ENCODE results near the gene LACRT. TPM values are rescaled to one million over a fixed set of nuclear protein-coding genes. Genes with fewer than 3 reads are reported as not detected.

The LACRT gene
- total RNA-seq, 2 donors from 2014 or later = not detected

DNA sequence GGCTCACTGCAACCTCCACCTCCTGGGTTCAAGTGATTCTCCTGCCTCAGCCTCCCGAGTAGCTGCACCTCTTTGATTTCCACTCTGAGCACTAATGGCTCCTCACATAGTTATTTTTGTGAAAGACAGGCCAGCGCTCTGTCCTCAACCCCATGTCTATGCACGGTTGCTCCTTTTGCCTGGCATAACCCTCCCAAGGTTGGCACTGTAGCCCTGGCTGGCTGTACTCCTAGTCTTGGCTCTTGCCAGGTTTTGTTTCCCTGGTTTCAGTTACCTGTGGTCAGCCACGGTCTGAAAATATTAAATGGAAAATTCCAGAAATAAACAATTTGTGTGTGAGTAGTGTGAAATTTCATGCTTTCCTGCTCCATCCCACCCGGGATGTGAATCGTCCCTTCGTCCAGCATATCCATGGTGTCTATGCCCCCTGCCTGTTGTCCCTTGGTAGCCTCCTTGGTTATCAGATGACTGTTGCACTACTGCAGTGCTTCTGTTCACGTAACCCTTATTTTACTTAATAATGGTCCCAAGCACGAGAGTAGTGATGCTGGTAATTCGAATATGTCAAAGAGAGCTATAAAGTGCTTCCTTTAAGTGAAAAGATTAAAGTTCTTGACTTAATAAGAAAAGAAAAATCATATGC is 25.7 kb upstream of the LACRT start:
- no peaks in the 10 kb centered on the region for H3K4me1 ChIP-seq (ENCODE audit: control insufficient read depth in 1 of 2, low read depth in 2 of 2)

GRCh38 chr12:54658306-54659264 is 23.9 kb upstream of the LACRT start:
- ATAC-seq (ENCODE audit: insufficient number of reproducible peaks, low FRiP score, low read depth) (no peak), DNase-seq (ENCODE audit: low spot score) (no peak)
- Histone ChIP-seq H3K9me3 (no peaks in the 10 kb centered on the region), H3K27me3 (replicated peaks; ENCODE audit: insufficient read depth) (no peaks in the 10 kb centered on the region), H3K27ac (no peak overlapping the region), H3K4me1 (ENCODE audit: control insufficient read depth in 1 of 2, low read depth in 2 of 2) (no peaks in the 10 kb centered on the region), H3K4me3 (no peak overlapping the region), H3K36me3 (no peaks in the 10 kb centered on the region)
- TF ChIP-seq, protein P1, sequence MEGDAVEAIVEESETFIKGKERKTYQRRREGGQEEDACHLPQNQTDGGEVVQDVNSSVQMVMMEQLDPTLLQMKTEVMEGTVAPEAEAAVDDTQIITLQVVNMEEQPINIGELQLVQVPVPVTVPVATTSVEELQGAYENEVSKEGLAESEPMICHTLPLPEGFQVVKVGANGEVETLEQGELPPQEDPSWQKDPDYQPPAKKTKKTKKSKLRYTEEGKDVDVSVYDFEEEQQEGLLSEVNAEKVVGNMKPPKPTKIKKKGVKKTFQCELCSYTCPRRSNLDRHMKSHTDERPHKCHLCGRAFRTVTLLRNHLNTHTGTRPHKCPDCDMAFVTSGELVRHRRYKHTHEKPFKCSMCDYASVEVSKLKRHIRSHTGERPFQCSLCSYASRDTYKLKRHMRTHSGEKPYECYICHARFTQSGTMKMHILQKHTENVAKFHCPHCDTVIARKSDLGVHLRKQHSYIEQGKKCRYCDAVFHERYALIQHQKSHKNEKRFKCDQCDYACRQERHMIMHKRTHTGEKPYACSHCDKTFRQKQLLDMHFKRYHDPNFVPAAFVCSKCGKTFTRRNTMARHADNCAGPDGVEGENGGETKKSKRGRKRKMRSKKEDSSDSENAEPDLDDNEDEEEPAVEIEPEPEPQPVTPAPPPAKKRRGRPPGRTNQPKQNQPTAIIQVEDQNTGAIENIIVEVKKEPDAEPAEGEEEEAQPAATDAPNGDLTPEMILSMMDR (IDR thresholded peaks at IDR 0.05) = no peak

More for the DNA sequence above, 25.7 kb upstream of the LACRT start:
- DNase-seq (ENCODE audit: low spot score) (no peak), ATAC-seq (ENCODE audit: insufficient number of reproducible peaks, low FRiP score, low read depth) (no peak)
- no peaks in the 10 kb centered on the region for H3K9me3 ChIP-seq
- TF ChIP-seq, protein P1 (IDR thresholded peaks at IDR 0.05) = no peak
- H3K36me3 ChIP-seq = no peaks in the 10 kb centered on the region
- H3K4me3 ChIP-seq = no peak overlapping the region
- no peaks in the 10 kb centered on the region for H3K27me3 ChIP-seq (replicated peaks; ENCODE audit: insufficient read depth)
- no peak overlapping the region for H3K27ac ChIP-seq

DNA sequence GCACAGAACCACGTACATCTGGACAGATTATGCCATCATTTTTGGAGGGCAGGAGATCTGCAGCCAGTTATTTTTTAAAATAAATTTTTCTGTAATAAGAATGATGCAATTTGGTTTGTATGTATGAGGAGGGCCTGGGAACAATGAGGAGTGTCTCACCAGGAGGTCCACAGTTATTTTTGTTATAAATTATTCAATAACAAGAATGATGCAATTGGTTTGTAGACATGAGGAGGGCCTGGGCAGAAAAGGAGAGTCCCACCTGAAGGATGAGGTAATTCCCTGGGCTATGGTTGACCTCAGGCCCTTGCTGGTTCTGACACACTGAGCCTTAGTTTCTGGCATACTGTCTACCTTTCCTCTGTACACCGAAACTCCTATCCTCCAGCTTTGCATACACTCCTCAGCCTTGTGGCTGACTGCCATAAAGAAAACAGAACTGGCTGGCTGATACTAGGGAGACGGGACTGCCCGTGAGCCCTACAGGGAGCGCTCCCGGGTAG is 22.5 kb upstream of the LACRT start:
- no peaks in the 10 kb centered on the region for H3K27me3 ChIP-seq (replicated peaks; ENCODE audit: insufficient read depth)
- H3K36me3 ChIP-seq = no peaks in the 10 kb centered on the region
- ATAC-seq (ENCODE audit: insufficient number of reproducible peaks, low FRiP score, low read depth) = no peak
- no peak overlapping the region for H3K27ac ChIP-seq
- no peaks in the 10 kb centered on the region for H3K9me3 ChIP-seq
- H3K4me3 ChIP-seq = no peak overlapping the region
- no peak for DNase-seq (ENCODE audit: low spot score)
- TF ChIP-seq, protein P1 (IDR thresholded peaks at IDR 0.05) = no peak
- no peaks in the 10 kb centered on the region for H3K4me1 ChIP-seq (ENCODE audit: control insufficient read depth in 1 of 2, low read depth in 2 of 2)

DNA sequence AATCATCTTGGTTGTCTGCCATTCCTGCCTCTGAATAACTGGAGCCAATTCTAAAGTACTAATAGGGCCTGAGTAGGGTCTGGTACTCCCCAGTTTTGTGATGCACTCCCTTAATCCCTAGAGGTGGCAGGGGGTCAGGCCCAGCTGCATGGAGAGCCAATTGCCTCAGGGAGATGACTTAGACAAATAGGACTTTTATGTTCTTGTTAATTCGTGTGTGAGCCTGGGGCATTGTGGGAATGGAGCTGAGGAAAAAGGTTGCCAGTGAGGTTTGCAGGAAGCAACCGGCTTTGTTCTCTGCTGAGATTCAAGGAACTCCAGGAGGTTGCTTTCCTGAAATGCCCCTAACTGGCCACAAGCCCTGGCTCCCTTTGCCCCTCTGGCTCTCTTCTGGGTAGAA is 20.2 kb upstream of the LACRT start:
- DNase-seq (ENCODE audit: low spot score) = no peak
- Histone ChIP-seq H3K27me3 (replicated peaks; ENCODE audit: insufficient read depth) (no peaks in the 10 kb centered on the region), H3K9me3 (no peaks in the 10 kb centered on the region), H3K27ac (no peak overlapping the region), H3K4me1 (ENCODE audit: control insufficient read depth in 1 of 2, low read depth in 2 of 2) (no peaks in the 10 kb centered on the region), H3K4me3 (no peak overlapping the region), H3K36me3 (no peaks in the 10 kb centered on the region)
- TF ChIP-seq, protein P1 (IDR thresholded peaks at IDR 0.05) = no peak
- ATAC-seq (ENCODE audit: insufficient number of reproducible peaks, low FRiP score, low read depth) = no peak

DNA sequence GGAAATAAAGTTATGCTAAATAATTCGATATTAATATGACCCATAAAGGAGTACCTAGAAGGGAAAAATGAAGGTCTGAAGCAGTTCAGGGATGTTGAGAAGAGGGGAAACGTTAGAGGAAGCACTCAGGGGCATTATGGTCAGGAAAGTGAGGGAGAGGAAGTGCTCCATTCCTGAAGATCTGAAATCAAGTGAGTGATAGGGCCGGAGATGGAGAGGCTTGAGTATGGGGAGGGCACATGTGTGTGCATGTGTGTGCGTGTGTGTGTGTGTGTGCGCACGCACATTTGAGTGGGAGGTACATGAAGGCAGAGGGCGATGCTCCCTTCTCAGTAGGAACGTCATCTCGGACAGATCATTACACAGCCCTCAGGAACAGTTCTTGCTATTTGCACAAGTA is 18.3 kb upstream of the LACRT start:
- Histone ChIP-seq H3K4me1 (ENCODE audit: control insufficient read depth in 1 of 2, low read depth in 2 of 2) (no peaks in the 10 kb centered on the region), H3K4me3 (no peak overlapping the region), H3K27ac (no peak overlapping the region), H3K36me3 (no peaks in the 10 kb centered on the region), H3K9me3 (no peaks in the 10 kb centered on the region), H3K27me3 (replicated peaks; ENCODE audit: insufficient read depth) (no peaks in the 10 kb centered on the region)
- no peak for DNase-seq (ENCODE audit: low spot score)
- TF ChIP-seq, protein P1 (IDR thresholded peaks at IDR 0.05) = no peak
- ATAC-seq (ENCODE audit: insufficient number of reproducible peaks, low FRiP score, low read depth) = no peak

All from thoracic aorta (tissue), 2 donors.